Urothelium cell line (cell line): Measurements from ENCODE around the gene GALNT16.

Source experiments
- DNase-seq: peaks from one replicate; pipeline ENCODE4 v3.0.0; 2011; ENCODE audit warnings: low spot score, mixed read lengths
- FAIRE-seq: peaks from 2 replicates; lab custom pipeline; 2011; peaks lifted over from hg19 to GRCh38; lab: Jason Lieb, UNC

The GALNT16 gene

DNA sequence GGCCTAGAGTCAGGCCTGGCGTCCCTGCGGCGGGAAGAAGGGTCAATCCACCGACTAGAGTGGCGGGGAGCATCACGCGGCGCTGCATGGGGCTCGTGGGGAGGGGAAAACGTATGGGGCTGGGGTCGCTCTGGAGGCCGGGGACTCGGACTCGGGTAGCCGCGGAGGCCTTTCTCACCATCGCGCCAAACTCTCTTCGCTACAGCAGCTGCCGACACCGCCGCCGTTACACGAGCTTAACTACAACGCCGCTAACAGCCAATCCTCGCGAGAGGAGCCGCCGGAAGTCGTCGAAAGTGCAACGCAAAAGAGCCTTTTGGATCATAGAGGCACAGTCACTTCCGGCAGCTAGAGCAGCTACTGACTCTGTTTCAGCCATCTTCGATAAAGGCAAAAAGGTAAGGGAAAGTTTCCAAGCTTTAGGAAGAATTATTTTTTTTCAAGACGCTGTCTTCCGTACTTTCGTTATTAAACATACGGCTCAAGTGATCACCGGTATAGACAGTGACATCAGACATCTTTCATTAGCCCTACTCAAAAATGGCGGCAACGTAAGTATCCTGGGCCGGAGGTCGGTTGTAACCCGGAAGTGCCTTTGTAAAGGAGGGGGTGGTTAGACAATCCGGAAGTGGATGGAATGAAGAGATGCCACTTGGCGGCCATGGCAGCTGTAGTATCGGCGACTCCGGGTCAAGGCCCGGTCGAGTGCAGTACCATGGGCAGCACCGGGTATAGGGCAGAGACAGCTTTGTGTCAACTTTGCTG lies 138.3 kb downstream of the GALNT16 start, which contains the start of the genes ERH and SLC39A9:
Gene ERH, minus strand, starts transcription at position 247 of the 765 bp plus-strand sequence. Its CDS starts 66 bp downstream, at position 181.
Gene SLC39A9, plus strand, starts transcription at position 640 of the 765 bp plus-strand sequence. CDS start 678 bp downstream, outside the sequence.
- FAIRE-seq (peak; percentile 98), DNase-seq (peak; percentile 99)

DNA sequence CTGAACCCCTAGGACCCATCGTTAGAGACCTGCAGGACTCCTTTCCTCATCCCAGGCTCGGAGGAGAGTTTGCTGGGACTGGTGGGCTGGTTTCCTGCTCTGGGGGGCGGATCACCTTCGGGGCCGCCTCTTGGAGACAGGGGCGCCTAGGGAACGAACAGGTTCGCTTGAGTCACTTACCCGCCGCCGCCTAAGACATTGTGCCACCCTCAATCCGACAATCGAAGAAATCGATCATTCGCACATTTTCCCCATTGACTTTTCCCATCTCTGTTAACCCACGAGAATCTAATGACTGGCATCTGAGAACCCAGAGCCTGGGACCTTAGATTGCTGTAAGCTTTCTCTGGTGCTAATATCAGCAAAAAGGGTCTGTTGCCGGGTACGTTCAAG lies 138.9 kb downstream of the GALNT16 start:
- FAIRE-seq (no peak), DNase-seq (no peak)

DNA sequence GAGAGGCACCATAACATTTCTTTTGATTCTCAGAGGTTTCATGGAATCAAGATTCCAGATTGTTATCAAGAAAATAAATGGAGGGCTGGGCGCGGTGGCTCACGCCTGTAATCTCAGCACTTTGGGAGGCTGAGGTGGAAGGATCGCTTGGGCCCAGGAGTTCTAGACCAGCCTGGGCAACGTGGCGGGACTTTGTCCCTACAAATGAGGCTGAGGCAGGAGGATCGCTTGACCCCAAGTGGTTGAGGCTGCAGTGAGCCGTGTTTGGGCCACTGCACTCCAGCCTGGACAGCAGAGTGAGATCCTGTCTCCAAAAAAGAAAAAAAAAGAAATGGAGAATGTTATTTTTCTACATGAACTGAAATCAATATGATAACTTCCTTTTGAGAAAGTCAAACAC lies 139.8 kb downstream of the GALNT16 start:
- FAIRE-seq (no peak), DNase-seq (no peak)

DNA sequence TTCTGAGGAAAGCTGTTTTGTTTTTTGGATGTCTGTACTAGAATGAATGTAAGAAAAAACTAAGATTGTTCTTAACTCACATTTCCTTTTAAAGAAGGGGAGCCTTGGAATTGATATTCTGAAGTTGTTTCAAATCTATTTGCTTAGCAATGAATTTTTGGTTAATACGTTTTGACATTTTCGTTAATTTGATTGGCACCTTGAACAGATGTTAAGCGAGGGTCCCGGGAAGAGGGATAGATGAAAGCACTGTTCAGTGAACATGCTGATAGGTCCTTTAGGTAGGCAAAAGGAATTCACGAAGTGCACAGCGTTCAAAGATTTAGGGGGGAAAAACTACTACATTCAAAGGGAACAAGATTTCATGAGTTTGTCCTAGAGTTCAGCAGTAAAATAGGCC lies 140.2 kb downstream of the GALNT16 start:
- FAIRE-seq (no peak), DNase-seq (no peak)

DNA sequence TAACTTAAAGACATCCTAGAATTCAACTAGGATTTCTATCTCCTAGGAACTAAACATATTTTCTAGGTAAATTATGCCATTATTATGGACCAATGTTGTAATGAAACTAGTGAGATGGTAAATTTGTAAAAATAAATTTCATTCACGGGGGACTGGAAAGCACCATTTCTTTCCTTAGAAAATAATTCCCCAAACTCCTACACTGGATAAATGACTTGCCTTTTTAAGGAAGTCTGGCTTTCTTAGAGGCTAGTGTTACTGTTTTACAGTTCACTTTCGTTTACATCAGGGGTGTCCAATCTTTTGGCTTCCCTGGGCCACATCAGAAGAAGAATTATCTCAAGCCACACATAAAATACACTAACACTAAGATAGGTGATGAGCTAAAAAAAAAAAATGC lies 141.9 kb downstream of the GALNT16 start:
- FAIRE-seq (no peak), DNase-seq (no peak)

DNA sequence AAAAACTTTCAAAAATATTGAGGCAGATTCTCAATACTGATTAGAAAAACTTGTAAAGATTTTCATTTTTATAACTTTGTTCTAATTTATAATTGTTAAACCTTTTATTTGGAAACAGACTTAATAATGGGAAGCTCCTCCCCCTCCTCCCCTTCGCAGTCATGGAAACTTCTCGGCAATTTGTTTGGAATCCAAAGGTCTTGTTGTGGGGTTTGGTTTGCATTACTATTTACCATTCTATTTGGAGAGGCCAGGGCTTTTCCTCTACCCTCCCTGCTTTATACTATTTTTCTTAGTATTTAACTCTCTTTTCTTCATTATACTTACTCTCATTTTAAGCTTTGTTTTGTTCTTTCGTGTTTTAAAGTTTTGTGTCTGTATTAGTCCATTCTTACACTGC lies 144.5 kb downstream of the GALNT16 start:
- FAIRE-seq: no peak
- no peak for DNase-seq

DNA sequence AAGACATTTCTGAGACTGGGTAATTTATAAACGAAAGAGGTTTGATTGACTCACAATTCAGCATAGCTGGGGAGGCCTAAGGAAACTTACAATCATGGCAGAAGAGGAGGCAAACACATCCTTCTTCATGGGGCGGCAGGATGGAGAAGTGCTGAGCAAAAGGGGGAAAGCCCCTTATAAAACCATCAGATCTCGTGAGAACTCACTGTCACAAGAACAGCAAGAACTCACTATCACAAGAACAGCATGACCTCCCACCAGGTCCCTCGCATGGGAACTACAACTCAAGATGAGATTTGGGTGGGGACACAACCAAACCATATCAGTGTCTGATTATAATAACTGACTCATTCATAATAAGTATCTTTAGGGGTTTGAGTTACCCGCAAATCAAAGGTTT lies 144.9 kb downstream of the GALNT16 start:
- FAIRE-seq: no peak
- no peak for DNase-seq

DNA sequence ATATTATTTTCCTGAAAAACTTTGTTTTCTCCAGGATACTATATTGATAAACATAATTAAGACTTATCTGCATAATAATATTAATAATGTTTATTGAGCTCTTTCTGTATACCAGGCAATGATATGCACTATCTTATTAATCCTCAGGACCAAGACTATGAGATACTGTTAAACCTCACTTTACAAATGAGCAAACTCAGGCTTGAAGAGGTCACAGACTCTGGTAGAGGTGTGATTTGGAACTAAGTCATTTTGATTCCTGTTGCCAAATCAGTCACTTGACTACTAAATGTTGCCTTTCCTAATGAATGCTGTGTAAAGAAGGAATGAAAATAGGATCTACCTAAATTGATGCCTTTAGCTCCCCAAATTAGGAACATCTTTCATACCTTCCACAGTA lies 145.8 kb downstream of the GALNT16 start:
- DNase-seq (no peak), FAIRE-seq (no peak)
